Measurements from ENCODE around the gene FRRS1. TPM values are rescaled to one million over a fixed set of nuclear protein-coding genes. Genes with fewer than 3 reads are reported as not detected.

Gene FRRS1
- total and polyA plus RNA-seq, 8 donors = 8.0 to 15.1 (median 12.4) TPM

- ATAC-seq = no peak
- intact Hi-C loops (cut with DNase I) = no loop called here
These were observed 49.4 kb downstream of the FRRS1 start for GRCh38 chr1:99717005-99717404.

DNA sequence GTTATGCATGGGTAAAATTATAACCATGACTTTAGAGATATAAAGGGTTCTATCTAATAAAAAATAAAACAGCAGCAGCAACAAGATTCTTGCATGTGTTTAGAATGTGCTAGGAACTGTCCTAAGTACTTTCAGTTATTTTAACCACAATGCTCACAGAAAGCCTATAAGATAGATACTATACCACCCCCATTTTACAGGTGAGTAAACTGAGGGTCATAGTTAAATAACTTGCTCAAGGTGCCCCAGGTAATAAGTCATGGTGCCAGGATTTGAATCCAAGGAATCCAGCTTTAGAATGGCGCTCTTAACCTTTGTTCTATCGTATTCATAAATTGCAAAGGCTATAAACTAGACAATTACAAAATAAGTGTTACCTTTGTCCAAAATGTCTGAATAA lies 53.4 kb downstream of the FRRS1 start:
- DNase-seq = no peak
- no peak overlapping the region for H3K27ac ChIP-seq
- no peak for ATAC-seq
- intact Hi-C loops (cut with DNase I) = no loop called here
- H3K9me3 ChIP-seq = no peaks in the 10 kb centered on the region
- no peaks in the 10 kb centered on the region for H3K4me1 ChIP-seq
- H3K36me3 ChIP-seq = peaks cover 0 to 25% of the 10 kb centered on the region in 2 donors
- H3K4me3 ChIP-seq = no peak overlapping the region
- no peak for TF ChIP-seq CTCF (IDR thresholded peaks at IDR 0.05)
- no peaks in the 10 kb centered on the region for H3K27me3 ChIP-seq

More at GRCh38 chr1:99717005-99717404, 49.4 kb downstream of the FRRS1 start:
- Histone ChIP-seq H3K4me3 (no peak overlapping the region), H3K4me1 (no peaks in the 10 kb centered on the region), H3K27ac (no peak overlapping the region), H3K36me3 (peaks cover 0 to 4% of the 10 kb centered on the region in 2 donors), H3K27me3 (no peaks in the 10 kb centered on the region), H3K9me3 (no peaks in the 10 kb centered on the region)
- no peak for TF ChIP-seq CTCF (IDR thresholded peaks at IDR 0.05)
- DNase-seq = no peak

GRCh38 chr1:99710994-99711393 lies 55.4 kb downstream of the FRRS1 start:
- peaks cover 0 to 25% of the 10 kb centered on the region in 2 donors for H3K36me3 ChIP-seq
- intact Hi-C loops (cut with DNase I) = no loop called here
- H3K27me3 ChIP-seq = no peaks in the 10 kb centered on the region
- H3K4me3 ChIP-seq = no peak overlapping the region
- no peaks in the 10 kb centered on the region for H3K4me1 ChIP-seq
- no peak for TF ChIP-seq CTCF (IDR thresholded peaks at IDR 0.05)
- H3K27ac ChIP-seq = no peak overlapping the region
- DNase-seq (no peak), ATAC-seq (no peak)
- H3K9me3 ChIP-seq = no peaks in the 10 kb centered on the region

DNA sequence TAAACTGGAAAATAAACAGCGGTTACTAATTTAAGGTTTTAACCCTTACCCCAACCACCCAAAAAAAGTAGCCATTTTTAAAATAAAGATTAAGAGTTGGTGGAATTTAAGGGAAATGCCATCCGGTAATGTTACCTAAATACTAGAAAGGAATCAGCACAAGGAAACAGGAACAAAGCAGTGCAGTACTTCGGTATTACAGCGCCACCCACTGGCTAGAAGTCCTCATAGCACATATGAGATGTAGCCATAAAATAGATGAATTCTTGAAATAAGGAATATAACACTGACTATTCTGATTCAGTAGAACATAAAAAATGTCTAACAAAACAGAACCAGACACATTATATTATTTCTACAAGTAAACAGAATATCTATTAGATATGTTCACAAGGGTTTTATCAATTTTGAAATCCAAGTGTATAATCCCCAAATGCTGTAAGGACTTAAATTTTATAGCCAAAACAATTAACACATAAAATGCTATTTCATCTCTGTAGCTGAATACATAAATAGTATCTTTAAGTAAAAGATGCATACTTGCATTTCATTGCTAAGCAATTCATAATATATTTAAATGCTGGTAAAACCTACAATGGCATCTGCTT lies 58.8 kb downstream of the FRRS1 start:
- intact Hi-C loops (cut with DNase I) = loop anchor here in 1 of 2 donors (10.0 kb wide), 1 partner anchor 513 kb away; no protein-coding TSS in a partner anchor
- peak; percentile 79 to 80 for TF ChIP-seq CTCF (IDR thresholded peaks at IDR 0.05)
- H3K36me3 ChIP-seq = peaks cover 0 to 25% of the 10 kb centered on the region in 2 donors
- no peaks in the 10 kb centered on the region for H3K27me3 ChIP-seq
- ATAC-seq (peak; percentile 96), DNase-seq (peak in 3 of 4 donors; percentile 44 to 73 (median 58))
- no peaks in the 10 kb centered on the region for H3K9me3 ChIP-seq
- H3K4me1 ChIP-seq = peaks cover 0 to 14% of the 10 kb centered on the region in 2 donors
- H3K4me3 ChIP-seq = no peak overlapping the region
- no peak overlapping the region for H3K27ac ChIP-seq

DNA sequence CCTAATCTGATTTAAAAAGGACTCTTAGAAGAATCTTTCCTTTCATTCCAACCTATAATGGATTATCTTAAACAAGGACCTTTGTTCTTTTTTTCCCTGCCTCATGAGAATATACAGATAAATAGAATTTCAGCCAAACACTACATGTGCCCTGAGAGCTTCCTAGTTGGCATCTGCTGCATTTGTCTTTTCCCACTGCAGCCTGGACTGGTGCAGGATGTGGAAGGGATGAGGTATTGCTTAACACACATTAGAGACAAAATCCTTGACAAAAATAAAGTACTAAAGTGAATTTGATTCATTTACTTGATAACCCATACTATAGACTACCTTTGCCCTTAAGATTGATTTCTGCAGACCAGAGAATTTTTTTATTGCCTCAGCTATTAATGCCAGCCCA lies 61.0 kb downstream of the FRRS1 start:
- Histone ChIP-seq H3K9me3 (no peaks in the 10 kb centered on the region), H3K27me3 (no peaks in the 10 kb centered on the region), H3K27ac (peak overlapping the region in 1 of 2 donors; percentile 45), H3K36me3 (peaks cover 0 to 14% of the 10 kb centered on the region in 2 donors), H3K4me1 (peaks cover 0 to 14% of the 10 kb centered on the region in 2 donors), H3K4me3 (no peak overlapping the region)
- ATAC-seq (no peak), DNase-seq (no peak)
- TF ChIP-seq CTCF (IDR thresholded peaks at IDR 0.05) = no peak
- intact Hi-C loops (cut with DNase I) = loop anchor here in 1 of 2 donors (10.0 kb wide), 1 partner anchor 511 kb away; no protein-coding TSS in a partner anchor

Data from left lung (tissue), 10 donors.